H1 (cell line): Measurements from ENCODE around the gene SPPL2B. TPM values are rescaled to one million over a fixed set of nuclear protein-coding genes. Genes with fewer than 3 reads are reported as not detected.

ENCODE experiments used
- FOSL1 ChIP-seq: IDR thresholded peaks from 2 replicates; pipeline ENCODE4 v1.6.1; 2011; ENCODE audit warnings: mild to moderate bottlenecking, low read depth, low read length, moderate library complexity; ENCODE audit not compliant: insufficient read depth
- MAFK ChIP-seq: IDR thresholded peaks from 2 replicates; pipeline ENCODE4 v1.6.1; 2012; ENCODE audit warnings: low read depth, mild to moderate bottlenecking, improper control_type of control experiment, low read length
- POLR2AphosphoS5 ChIP-seq: IDR thresholded peaks from 2 replicates; pipeline ENCODE4 v1.6.1; 2011; ENCODE audit warnings: low read depth, low read length
- RFX5 ChIP-seq: IDR thresholded peaks from 2 replicates; pipeline ENCODE4 v1.6.1; 2011; ENCODE audit warnings: low read depth, low read length, improper control_type of control experiment, borderline replicate concordance
- USF2 ChIP-seq: IDR thresholded peaks from 2 replicates; pipeline ENCODE4 v1.6.1; 2011; ENCODE audit warnings: low read length, improper control_type of control experiment
- polyA plus RNA-seq, 7 experiments: library from polyadenylated mRNA; depleted of rRNA in 3 of 7; stranded (reverse) in 5 of 7; unstranded in 2 of 7; fragments of >200 nt in 5 of 7; fragments of 200-250 nt in 2 of 7; gene quantifications; 1 replicate in 5 of 7; 2 replicates in 1 of 7; 4 replicates in 1 of 7; pipeline versions ENCODE4 v1.2.1 to v1.2.3, GENCODE V29; 2011 to 2013; ENCODE audit warnings: missing spikeins in 2 of 7, mixed read lengths in 2 of 7
- total RNA-seq: library from RNA; stranded (reverse); fragmentation: NEBNext Ultra II Directional; extraction: Animal tissue kit (Norgen Biotek cat#: 25700); gene quantifications from 2 replicates; pipeline ENCODE4 v1.2.1, GENCODE V29; 2021

SPPL2B gene
- total and polyA plus RNA-seq, 2 of the 8 experiments (the other 6 are each of a cell fraction or from before 2014, with no cell fraction given), result 34.8 to 55.7 TPM

- no peak for TF ChIP-seq RFX5
- no peak for TF ChIP-seq FOSL1
- no peak for TF ChIP-seq POLR2AphosphoS5
- no peak for TF ChIP-seq USF2
- no peak for TF ChIP-seq MAFK
These were observed 4.8 kb upstream of the SPPL2B start (continued) for GRCh38 chr19:2323707-2324106.
